Mucosa of rectum (tissue), 2 donors: ENCODE data around the gene FAM193A.

ENCODE experiments used
- H3K27ac ChIP-seq, 2 donors: one replicate each; pipeline ENCODE4 v1.7.0; 2013; ENCODE audit warnings: inconsistent platforms in 2 of 2, low read depth in 2 of 2, low read length in 2 of 2
- H3K27me3 ChIP-seq, 2 donors: one replicate each; pipeline ENCODE4 v1.7.0; 2013; ENCODE audit warnings: low read length in 2 of 2; ENCODE audit not compliant: control insufficient read depth in 2 of 2, insufficient read depth in 2 of 2
- H3K36me3 ChIP-seq, 2 donors: one replicate each; pipeline ENCODE4 v1.7.0; 2013; ENCODE audit warnings: low read length in 2 of 2; ENCODE audit not compliant: control insufficient read depth in 2 of 2, insufficient read depth in 2 of 2
- H3K4me1 ChIP-seq, 2 donors: one replicate each; pipeline ENCODE4 v1.7.0; 2013; ENCODE audit warnings: low read length in 2 of 2, mild to moderate bottlenecking in 1 of 2; ENCODE audit not compliant: control insufficient read depth in 2 of 2, insufficient read depth in 2 of 2
- H3K4me3 ChIP-seq, 2 donors: one replicate each; pipeline ENCODE4 v1.7.0; 2013; ENCODE audit warnings: low read length in 2 of 2
- H3K9ac ChIP-seq, 2 donors: one replicate each; pipeline ENCODE4 v1.7.0; 2013; ENCODE audit warnings: low read length in 2 of 2, low read depth in 1 of 2, mild to moderate bottlenecking in 1 of 2
- H3K9me3 ChIP-seq, 2 donors: one replicate each; pipeline ENCODE4 v1.7.0; 2013; ENCODE audit warnings: low read length in 2 of 2; ENCODE audit not compliant: control insufficient read depth in 2 of 2
- donor health status: healthy.
- donor health status: Normal muscosa, but diverticular disease.

The FAM193A gene

DNA sequence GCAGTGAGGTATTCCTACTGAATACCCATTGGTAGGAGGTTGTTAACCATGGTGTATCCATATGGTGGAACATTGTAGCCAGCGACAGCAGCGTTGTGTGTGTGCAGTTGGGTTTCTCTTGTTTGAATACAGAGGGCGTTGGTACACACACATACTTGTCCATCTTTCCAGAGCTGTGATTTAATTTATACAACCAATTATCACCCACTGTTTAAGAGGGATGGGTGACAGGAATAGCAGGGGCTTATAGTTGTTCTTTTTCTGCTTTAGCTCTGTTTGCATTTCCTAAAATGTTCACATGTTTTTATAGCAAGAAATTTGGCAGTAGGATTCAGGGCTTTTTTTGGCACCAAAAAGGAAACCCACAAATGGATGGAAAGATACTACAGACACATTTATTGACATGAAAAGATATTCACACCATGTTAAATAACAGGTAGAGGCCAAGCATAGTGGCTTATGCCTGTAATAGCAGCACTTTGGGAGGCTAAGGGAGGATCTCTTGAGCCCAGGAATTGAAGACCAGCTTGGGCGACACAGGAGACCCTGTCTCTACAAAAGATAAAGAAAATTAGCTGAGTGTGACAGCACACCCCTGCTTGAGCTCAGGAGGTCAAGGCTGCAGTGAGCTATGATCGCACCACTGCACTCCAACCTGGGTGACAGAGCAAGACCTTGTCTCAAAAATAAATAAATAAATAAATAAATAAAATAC, 159.1 kb downstream of the FAM193A start:
- H3K36me3 ChIP-seq, result peaks cover 83 to 92% of the 10 kb centered on the region in 2 donors
- no peak overlapping the region for H3K9ac ChIP-seq
- H3K27me3 ChIP-seq, result no peaks in the 10 kb centered on the region
- H3K27ac ChIP-seq, result no peak overlapping the region
- no peaks in the 10 kb centered on the region for H3K4me1 ChIP-seq
- no peak overlapping the region for H3K4me3 ChIP-seq
- H3K9me3 ChIP-seq, result no peaks in the 10 kb centered on the region

DNA sequence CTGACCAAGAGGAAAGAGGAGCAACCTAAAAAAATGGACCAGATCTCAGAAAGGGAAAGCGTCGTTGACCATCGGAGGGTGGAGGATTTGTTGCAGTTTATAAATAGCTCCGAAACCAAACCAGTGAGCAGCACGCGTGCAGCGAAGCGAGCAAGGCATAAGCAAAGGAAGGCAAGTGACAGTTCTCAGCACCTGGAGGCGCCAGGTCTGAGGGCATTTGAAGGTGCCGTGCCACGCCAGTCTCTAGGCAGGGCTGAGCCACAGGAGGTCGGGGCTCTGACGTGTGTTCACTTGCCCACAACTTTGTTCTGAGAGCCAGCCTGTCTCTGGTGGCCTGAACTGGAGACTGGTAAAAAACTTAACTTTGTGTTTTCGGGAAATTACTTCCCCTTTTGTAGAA, 160.0 kb downstream of the FAM193A start:
- H3K27ac ChIP-seq, result no peak overlapping the region
- no peaks in the 10 kb centered on the region for H3K9me3 ChIP-seq

DNA sequence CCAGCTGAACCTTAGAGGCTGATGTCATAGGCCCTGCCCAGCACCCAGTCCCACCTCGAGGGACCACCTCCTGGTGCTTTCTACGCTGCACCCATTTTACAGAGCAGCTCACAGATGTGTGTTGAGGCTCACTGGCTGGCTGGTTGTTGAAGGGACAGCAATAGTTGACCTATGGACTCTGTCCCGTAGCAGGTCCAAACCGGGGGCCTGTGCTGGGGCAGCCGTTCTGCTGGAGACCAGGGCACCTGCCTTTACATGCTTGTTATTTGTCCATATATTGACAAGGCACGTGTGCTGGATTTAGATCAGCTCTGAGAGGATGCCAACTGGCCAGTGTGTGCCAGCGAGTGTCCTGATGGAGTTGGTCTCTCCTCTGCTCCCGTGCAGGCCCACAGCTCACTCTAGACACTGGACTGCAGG, 161.6 kb downstream of the FAM193A start:
- H3K4me1 ChIP-seq, result no peaks in the 10 kb centered on the region
- no peaks in the 10 kb centered on the region for H3K9me3 ChIP-seq
- no peaks in the 10 kb centered on the region for H3K27me3 ChIP-seq
- H3K36me3 ChIP-seq, result peaks cover 75 to 93% of the 10 kb centered on the region in 2 donors
- no peak overlapping the region for H3K27ac ChIP-seq
- no peak overlapping the region for H3K4me3 ChIP-seq
- H3K9ac ChIP-seq, result no peak overlapping the region

More for the DNA sequence above, 160.0 kb downstream of the FAM193A start:
- no peak overlapping the region for H3K4me3 ChIP-seq
- H3K27me3 ChIP-seq, result no peaks in the 10 kb centered on the region
- no peaks in the 10 kb centered on the region for H3K4me1 ChIP-seq
- H3K36me3 ChIP-seq, result peaks cover 79 to 92% of the 10 kb centered on the region in 2 donors
- H3K9ac ChIP-seq, result no peak overlapping the region

DNA sequence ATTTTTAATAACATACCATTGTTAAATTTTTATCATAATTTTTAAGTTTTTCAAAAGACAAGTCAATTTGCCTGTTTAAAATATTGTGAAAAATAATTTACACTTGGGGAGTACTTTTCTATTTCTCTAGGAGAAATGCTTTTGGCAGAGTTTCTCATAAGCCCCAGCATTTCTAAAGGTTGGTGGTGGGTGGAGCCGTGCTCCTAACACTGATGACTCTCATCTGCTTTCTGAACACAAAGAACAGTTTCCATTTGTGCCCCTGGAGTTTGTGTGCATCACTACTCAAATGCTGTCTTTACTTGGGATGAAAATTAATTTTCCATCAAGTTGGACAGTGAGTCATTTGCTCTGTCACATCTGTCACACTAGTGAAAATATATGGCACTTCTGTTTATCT, 162.1 kb downstream of the FAM193A start:
- Histone ChIP-seq H3K4me1 (no peaks in the 10 kb centered on the region), H3K36me3 (peaks cover 77 to 95% of the 10 kb centered on the region in 2 donors)

DNA sequence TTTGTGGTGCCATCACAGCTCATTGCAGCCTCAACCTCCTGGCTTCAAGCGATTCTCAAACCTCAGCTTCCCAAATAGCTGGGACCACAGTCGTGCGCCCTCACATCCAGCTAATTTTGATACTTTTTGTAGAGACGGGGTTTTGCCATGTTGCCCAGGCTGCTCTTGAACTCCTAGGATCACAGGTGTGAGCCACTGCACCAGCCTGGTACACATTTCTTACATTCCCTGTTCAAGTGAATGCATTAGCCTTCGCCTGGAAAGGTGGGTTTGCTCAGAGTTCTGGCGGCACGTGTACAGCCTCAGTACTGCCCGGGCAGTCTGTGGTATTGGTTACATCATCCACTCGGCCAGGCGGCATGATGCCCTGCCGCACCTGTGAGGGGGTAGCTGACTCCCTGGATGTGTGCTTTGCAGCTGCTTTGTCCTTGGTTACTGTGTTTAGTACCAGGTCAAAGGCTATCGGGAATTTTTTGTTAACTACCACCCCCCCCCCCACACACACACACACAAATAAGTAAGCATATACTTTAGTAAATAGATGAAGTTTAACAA, 162.6 kb downstream of the FAM193A start:
- Histone ChIP-seq H3K9me3 (no peaks in the 10 kb centered on the region), H3K9ac (no peak overlapping the region), H3K27ac (no peak overlapping the region), H3K36me3 (peaks cover 72 to 90% of the 10 kb centered on the region in 2 donors), H3K27me3 (no peaks in the 10 kb centered on the region), H3K4me1 (no peaks in the 10 kb centered on the region), H3K4me3 (no peak overlapping the region)

More for the DNA sequence above, 162.1 kb downstream of the FAM193A start:
- Histone ChIP-seq H3K27ac (no peak overlapping the region), H3K4me3 (no peak overlapping the region), H3K9ac (no peak overlapping the region), H3K27me3 (no peaks in the 10 kb centered on the region), H3K9me3 (no peaks in the 10 kb centered on the region)

DNA sequence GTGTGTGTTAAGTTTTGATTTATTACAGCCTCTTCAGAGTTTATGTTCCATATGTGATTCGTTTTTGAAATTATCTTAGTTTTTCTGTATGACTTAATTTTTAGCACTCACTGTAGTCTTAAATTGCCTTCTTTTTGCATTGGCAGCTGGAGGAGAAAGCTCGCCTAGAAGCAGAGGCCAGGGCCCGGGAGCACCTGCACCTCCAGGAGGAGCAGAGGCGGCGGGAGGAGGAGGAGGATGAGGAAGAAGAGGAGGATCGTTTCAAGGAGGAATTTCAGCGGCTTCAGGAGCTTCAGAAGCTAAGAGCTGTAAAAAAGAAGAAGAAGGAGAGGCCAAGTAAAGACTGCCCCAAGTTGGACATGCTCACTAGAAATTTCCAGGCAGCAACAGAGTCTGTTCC, 163.1 kb downstream of the FAM193A start:
- H3K27ac ChIP-seq, result no peak overlapping the region
- no peaks in the 10 kb centered on the region for H3K9me3 ChIP-seq
- H3K4me3 ChIP-seq, result no peak overlapping the region
- no peak overlapping the region for H3K9ac ChIP-seq
- no peaks in the 10 kb centered on the region for H3K27me3 ChIP-seq
- H3K4me1 ChIP-seq, result no peaks in the 10 kb centered on the region
- H3K36me3 ChIP-seq, result peaks cover 70 to 89% of the 10 kb centered on the region in 2 donors

DNA sequence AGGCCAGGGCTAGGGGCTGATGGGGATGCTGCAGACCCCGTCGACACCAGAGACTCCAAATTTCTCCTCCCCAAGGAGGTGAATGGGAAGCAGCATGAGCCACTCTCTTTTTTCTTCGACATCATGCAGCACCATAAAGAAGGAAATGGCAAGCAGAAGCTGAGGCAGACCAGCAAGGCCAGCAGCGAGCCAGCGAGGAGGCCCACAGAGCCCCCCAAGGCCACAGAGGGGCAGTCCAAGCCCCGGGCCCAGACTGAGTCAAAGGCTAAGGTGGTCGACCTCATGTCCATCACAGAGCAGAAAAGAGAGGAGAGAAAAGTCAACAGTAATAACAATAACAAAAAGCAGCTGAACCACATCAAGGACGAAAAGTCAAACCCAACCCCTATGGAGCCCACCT, 163.6 kb downstream of the FAM193A start:
- no peak overlapping the region for H3K27ac ChIP-seq
- H3K27me3 ChIP-seq, result no peaks in the 10 kb centered on the region
- peaks cover 65 to 85% of the 10 kb centered on the region in 2 donors for H3K36me3 ChIP-seq
- no peaks in the 10 kb centered on the region for H3K9me3 ChIP-seq
- no peak overlapping the region for H3K4me3 ChIP-seq
- H3K9ac ChIP-seq, result no peak overlapping the region
- no peaks in the 10 kb centered on the region for H3K4me1 ChIP-seq

DNA sequence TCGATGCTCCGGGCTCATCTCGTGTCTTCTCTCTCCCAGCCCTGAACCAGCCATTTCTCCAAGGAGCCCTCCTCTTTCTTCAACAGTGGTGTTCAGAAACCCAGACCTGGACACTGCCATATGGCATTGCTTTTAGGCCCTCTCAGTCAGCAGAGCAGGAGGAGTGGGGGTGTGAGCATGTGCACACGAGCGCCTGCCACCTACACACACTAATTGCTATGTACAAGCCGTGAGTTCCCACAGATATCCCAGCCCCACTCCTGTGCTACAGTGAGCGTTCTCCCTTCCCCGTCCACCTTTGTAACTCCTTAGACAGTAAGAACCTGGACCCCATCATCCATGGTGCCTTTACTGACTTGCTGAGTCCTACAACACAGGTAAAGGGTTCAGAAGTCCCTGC, 165.9 kb downstream of the FAM193A start:
- Histone ChIP-seq H3K4me1 (no peaks in the 10 kb centered on the region), H3K27ac (no peak overlapping the region), H3K4me3 (no peak overlapping the region), H3K9me3 (no peaks in the 10 kb centered on the region), H3K9ac (no peak overlapping the region), H3K27me3 (no peaks in the 10 kb centered on the region), H3K36me3 (peaks cover 45 to 68% of the 10 kb centered on the region in 2 donors)

DNA sequence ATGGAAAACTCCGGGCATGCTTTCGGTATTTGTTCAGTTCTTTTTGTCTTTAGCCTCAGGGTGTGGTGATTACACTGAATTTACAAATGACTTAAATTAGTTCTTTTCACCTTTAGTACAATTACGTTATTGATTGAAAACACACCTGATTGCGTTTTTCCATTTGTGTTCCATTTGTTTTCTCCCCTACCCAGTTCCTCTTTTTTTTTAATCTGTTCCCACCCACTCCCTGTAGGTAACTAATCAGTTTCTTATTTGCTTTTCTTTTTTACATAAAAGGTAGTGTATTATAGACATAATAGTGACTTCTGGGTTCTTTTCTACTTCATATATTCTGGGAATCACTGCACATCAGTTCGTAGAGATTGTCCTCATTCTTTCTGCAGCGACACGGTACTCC, 166.3 kb downstream of the FAM193A start:
- H3K36me3 ChIP-seq, result peaks cover 42 to 65% of the 10 kb centered on the region in 2 donors
- no peaks in the 10 kb centered on the region for H3K9me3 ChIP-seq
- H3K27me3 ChIP-seq, result no peaks in the 10 kb centered on the region
- H3K4me1 ChIP-seq, result no peaks in the 10 kb centered on the region
- no peak overlapping the region for H3K27ac ChIP-seq
- no peak overlapping the region for H3K9ac ChIP-seq
- H3K4me3 ChIP-seq, result no peak overlapping the region

DNA sequence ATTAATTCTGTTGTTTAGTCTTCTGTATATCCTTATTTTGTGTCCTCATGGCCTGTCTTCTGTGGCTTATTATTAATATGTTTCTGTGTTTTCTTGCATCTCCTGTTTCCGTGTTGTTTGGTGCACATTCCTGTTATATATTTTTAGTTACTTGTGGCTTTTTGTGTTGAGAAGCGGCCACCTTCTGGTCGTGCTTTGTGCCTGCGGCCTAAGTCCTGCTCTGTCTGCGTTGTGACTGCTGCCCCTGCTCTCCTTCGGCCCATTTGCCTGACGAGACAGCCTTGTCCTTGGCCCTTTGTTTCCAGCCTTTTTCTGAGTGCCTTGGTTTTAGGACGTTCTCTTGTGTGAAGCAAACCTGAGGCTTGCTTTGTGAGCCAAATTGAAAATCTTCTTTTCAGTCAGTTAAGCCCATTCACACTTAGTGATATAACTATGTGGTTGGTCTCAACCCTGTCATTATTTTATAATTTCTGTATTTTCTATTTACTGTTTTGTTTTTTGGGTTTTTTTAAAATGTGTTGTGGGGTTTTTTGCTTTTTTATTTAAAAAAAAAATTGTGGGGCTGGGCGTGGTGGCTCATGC, 175.9 kb downstream of the FAM193A start:
- peaks cover 0 to 3% of the 10 kb centered on the region in 2 donors for H3K4me1 ChIP-seq
- no peaks in the 10 kb centered on the region for H3K9me3 ChIP-seq
- H3K36me3 ChIP-seq, result peaks cover 23 to 33% of the 10 kb centered on the region in 2 donors
- no peak overlapping the region for H3K9ac ChIP-seq
- no peaks in the 10 kb centered on the region for H3K27me3 ChIP-seq
- no peak overlapping the region for H3K4me3 ChIP-seq
- H3K27ac ChIP-seq, result no peak overlapping the region
